HepG2 (cell line): ENCODE data around the gene NUP88. TPM values are rescaled to one million over a fixed set of nuclear protein-coding genes. Genes with fewer than 3 reads are reported as not detected.
A peak's percentile ranks its signal among the peaks of the same experiment; 100 is the strongest.

Source experiments
- BCL6 ChIP-seq: IDR thresholded peaks from 2 replicates; pipeline ENCODE4 v1.6.1; 2016; ENCODE audit warnings: missing genetic modification reagents, missing compliant biosample characterization
- CHD2 ChIP-seq: IDR thresholded peaks from 2 replicates; pipeline ENCODE4 v1.6.1; 2011; ENCODE audit warnings: low read depth, low read length, improper control_type of control experiment
- EP300 ChIP-seq, 3 experiments: sonication (generic) in 1 of 3; formaldehyde crosslinking in 1 of 3; IDR thresholded peaks; 2 replicates each; pipeline versions ENCODE4 v1.5.1 to v1.6.1; 2011 to 2020; ENCODE audit warnings: low read depth in 2 of 3, low read length in 2 of 3, borderline replicate concordance in 1 of 3, improper control_type of control experiment in 1 of 3, mild to moderate bottlenecking in 1 of 3, missing genetic modification reagents in 1 of 3, moderate library complexity in 1 of 3
- FOXK2 ChIP-seq: fragments of 450-650 bp; IDR thresholded peaks from 2 replicates; pipeline ENCODE4 v1.6.1; 2016
- MEIS1 ChIP-seq: sonication (generic); formaldehyde crosslinking; IDR thresholded peaks from 2 replicates; pipeline ENCODE4 v1.9.0; 2021; ENCODE audit warnings: mild to moderate bottlenecking, missing genetic modification reagents, moderate library complexity, borderline replicate concordance
- MLLT10 ChIP-seq: sonication (generic); formaldehyde crosslinking; IDR thresholded peaks from 2 replicates; pipeline ENCODE4 v1.4.0; 2020; ENCODE audit warnings: missing genetic modification reagents
- NR2F6 ChIP-seq, 2 experiments: IDR thresholded peaks; 2 replicates each; pipeline ENCODE4 v1.6.1; 2016; ENCODE audit warnings: antibody characterized with exemption in 1 of 2, mild to moderate bottlenecking in 1 of 2
- ZC3H13 ChIP-seq: sonication (generic); formaldehyde crosslinking; IDR thresholded peaks from 2 replicates; pipeline ENCODE4 v1.8.1; 2023; ENCODE audit warnings: mild to moderate bottlenecking, missing genetic modification reagents, moderate library complexity
- ZFX ChIP-seq: sonication (generic); formaldehyde crosslinking; IDR thresholded peaks from 2 replicates; pipeline ENCODE4 v1.4.0; 2020; ENCODE audit warnings: mild to moderate bottlenecking, low read depth, missing genetic modification reagents, moderate library complexity
- ZNF143 ChIP-seq: sonication (generic); formaldehyde crosslinking; IDR thresholded peaks from 2 replicates; pipeline ENCODE4 v1.4.0; 2020; ENCODE audit warnings: missing genetic modification reagents
- ZNF343 ChIP-seq: sonication (generic); formaldehyde crosslinking; IDR thresholded peaks from 2 replicates; pipeline ENCODE4 v1.4.0; 2020; ENCODE audit warnings: mild to moderate bottlenecking, missing genetic modification reagents
- ZSCAN25 ChIP-seq: sonication (generic); formaldehyde crosslinking; IDR thresholded peaks from 2 replicates; pipeline ENCODE4 v1.8.0; 2022; ENCODE audit warnings: mild to moderate bottlenecking, missing genetic modification reagents
- polyA plus RNA-seq, 8 experiments: library from polyadenylated mRNA; depleted of rRNA in 3 of 8; stranded (reverse) in 7 of 8; unstranded in 1 of 8; fragments of >200 nt; fragmentation: Illumina TruSeq in 4 of 8; extraction: Trizol in 4 of 8; gene quantifications; 2 replicates each; pipeline versions ENCODE4 v1.2.1 to v1.2.3, GENCODE V29; 2011 to 2016; ENCODE audit warnings: low read depth in 4 of 8, missing spikeins in 1 of 8, mixed read lengths in 1 of 8; ENCODE audit not compliant: insufficient read depth in 1 of 8
- total RNA-seq, 5 experiments: library from RNA; depleted of rRNA; stranded (reverse); fragments of >200 nt; fragmentation: Illumina TruSeq; extraction: Trizol; gene quantifications; 2 replicates each; pipeline ENCODE4 v1.2.3, GENCODE V29; 2016; ENCODE audit warnings: low read depth in 1 of 5
- TF ChIP-seq, protein P1 (sequence below): sonication (generic); formaldehyde crosslinking; IDR thresholded peaks from 2 replicates; pipeline ENCODE4 v1.4.0; 2020; ENCODE audit warnings: missing genetic modification reagents
- TF ChIP-seq, protein P2 (sequence below): IDR thresholded peaks from 2 replicates; pipeline ENCODE4 v1.6.1; 2018; ENCODE audit warnings: missing genetic modification reagents, mild to moderate bottlenecking, missing compliant biosample characterization
- TF ChIP-seq, protein P3 (sequence below): sonication (generic); formaldehyde crosslinking; IDR thresholded peaks from 2 replicates; pipeline ENCODE4 v1.4.0; 2020; ENCODE audit warnings: mild to moderate bottlenecking, missing genetic modification reagents
- TF ChIP-seq, protein P4 (sequence below): sonication (generic); formaldehyde crosslinking; IDR thresholded peaks from 2 replicates; pipeline ENCODE4 v1.4.0; 2020; ENCODE audit warnings: missing genetic modification reagents, borderline replicate concordance
- TF ChIP-seq, protein P5 (sequence below): sonication (generic); formaldehyde crosslinking; IDR thresholded peaks from 2 replicates; pipeline ENCODE4 v1.4.0; 2020; ENCODE audit warnings: missing genetic modification reagents
- TF ChIP-seq, protein P6 (sequence below): sonication (generic); formaldehyde crosslinking; IDR thresholded peaks from 2 replicates; pipeline ENCODE4 v1.8.1; 2023; ENCODE audit warnings: mild to moderate bottlenecking, inconsistent platforms, moderate library complexity, missing genetic modification reagents, borderline replicate concordance
- TF ChIP-seq, protein P7 (sequence below): sonication (generic); formaldehyde crosslinking; IDR thresholded peaks from 2 replicates; pipeline ENCODE4 v1.8.1; 2023; ENCODE audit warnings: missing genetic modification reagents, inconsistent platforms, borderline replicate concordance

Gene NUP88
- total and polyA plus RNA-seq, 2 of the 13 experiments (the other 11 are each of a cell fraction or from before 2014, with no cell fraction given) = 48.2 to 130 TPM

DNA sequence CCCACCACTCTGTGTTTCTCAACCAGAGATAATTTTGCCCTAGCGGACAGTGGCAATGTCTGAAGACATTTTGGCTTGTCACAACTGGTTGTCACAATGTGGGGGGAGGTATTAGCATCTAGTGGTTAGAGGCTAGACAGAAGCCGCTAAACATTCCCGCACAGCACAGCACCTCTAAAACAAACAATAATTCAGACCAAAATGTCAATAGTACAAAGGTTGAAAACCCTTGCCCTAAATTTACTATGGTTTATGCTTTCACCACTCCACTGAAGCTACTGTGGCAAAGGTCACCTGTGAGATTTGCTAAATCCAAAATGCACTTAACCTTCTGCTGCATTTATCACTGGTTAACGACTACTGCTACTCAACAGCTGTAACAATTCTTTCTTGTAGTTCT, 14.1 kb downstream of the NUP88 start (continued):
- TF ChIP-seq, protein P1, sequence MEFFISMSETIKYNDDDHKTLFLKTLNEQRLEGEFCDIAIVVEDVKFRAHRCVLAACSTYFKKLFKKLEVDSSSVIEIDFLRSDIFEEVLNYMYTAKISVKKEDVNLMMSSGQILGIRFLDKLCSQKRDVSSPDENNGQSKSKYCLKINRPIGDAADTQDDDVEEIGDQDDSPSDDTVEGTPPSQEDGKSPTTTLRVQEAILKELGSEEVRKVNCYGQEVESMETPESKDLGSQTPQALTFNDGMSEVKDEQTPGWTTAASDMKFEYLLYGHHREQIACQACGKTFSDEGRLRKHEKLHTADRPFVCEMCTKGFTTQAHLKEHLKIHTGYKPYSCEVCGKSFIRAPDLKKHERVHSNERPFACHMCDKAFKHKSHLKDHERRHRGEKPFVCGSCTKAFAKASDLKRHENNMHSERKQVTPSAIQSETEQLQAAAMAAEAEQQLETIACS (CRISPR knock-in tag) = no peak
- TF ChIP-seq EP300 (IDR thresholded peaks at IDR 0.05; ENCODE audit: low read depth in 2 of 2, low read length in 2 of 2) = peak in 1 of 2 experiments; percentile 78; a peak in 2 of 4 replicates
- peak; percentile 46; the same call in 1 of the 2 replicates for TF ChIP-seq EP300 (CRISPR knock-in tag; IDR thresholded peaks at IDR 0.05; ENCODE audit: borderline replicate concordance)
- TF ChIP-seq, protein P2, sequence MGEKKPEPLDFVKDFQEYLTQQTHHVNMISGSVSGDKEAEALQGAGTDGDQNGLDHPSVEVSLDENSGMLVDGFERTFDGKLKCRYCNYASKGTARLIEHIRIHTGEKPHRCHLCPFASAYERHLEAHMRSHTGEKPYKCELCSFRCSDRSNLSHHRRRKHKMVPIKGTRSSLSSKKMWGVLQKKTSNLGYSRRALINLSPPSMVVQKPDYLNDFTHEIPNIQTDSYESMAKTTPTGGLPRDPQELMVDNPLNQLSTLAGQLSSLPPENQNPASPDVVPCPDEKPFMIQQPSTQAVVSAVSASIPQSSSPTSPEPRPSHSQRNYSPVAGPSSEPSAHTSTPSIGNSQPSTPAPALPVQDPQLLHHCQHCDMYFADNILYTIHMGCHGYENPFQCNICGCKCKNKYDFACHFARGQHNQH (CRISPR knock-in tag) = 0 out of 2 replicates have a peak, but pooled peaks have one; percentile 27
- peak; percentile 87 for TF ChIP-seq NR2F6 (IDR thresholded peaks at IDR 0.05)
- TF ChIP-seq NR2F6 (CRISPR knock-in tag; IDR thresholded peaks at IDR 0.05) = peak; percentile 89
- TF ChIP-seq FOXK2 = peak; percentile 47; the same call in 1 of the 2 replicates
- TF ChIP-seq ZSCAN25 (CRISPR knock-in tag) = peak; percentile 53; the same call in 1 of the 2 replicates
- peak; percentile 80 for TF ChIP-seq BCL6 (CRISPR knock-in tag)
- TF ChIP-seq, protein P3, sequence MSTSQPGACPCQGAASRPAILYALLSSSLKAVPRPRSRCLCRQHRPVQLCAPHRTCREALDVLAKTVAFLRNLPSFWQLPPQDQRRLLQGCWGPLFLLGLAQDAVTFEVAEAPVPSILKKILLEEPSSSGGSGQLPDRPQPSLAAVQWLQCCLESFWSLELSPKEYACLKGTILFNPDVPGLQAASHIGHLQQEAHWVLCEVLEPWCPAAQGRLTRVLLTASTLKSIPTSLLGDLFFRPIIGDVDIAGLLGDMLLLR (CRISPR knock-in tag) = no peak
- TF ChIP-seq ZFX (CRISPR knock-in tag) = no peak
- TF ChIP-seq, protein P4, sequence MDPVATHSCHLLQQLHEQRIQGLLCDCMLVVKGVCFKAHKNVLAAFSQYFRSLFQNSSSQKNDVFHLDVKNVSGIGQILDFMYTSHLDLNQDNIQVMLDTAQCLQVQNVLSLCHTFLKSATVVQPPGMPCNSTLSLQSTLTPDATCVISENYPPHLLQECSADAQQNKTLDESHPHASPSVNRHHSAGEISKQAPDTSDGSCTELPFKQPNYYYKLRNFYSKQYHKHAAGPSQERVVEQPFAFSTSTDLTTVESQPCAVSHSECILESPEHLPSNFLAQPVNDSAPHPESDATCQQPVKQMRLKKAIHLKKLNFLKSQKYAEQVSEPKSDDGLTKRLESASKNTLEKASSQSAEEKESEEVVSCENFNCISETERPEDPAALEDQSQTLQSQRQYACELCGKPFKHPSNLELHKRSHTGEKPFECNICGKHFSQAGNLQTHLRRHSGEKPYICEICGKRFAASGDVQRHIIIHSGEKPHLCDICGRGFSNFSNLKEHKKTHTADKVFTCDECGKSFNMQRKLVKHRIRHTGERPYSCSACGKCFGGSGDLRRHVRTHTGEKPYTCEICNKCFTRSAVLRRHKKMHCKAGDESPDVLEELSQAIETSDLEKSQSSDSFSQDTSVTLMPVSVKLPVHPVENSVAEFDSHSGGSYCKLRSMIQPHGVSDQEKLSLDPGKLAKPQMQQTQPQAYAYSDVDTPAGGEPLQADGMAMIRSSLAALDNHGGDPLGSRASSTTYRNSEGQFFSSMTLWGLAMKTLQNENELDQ (CRISPR knock-in tag) = no peak
- no peak for TF ChIP-seq ZNF343
- TF ChIP-seq CHD2 = no peak
- no peak for TF ChIP-seq MLLT10 (CRISPR knock-in tag)
- no peak for TF ChIP-seq ZNF143
- TF ChIP-seq, protein P5, sequence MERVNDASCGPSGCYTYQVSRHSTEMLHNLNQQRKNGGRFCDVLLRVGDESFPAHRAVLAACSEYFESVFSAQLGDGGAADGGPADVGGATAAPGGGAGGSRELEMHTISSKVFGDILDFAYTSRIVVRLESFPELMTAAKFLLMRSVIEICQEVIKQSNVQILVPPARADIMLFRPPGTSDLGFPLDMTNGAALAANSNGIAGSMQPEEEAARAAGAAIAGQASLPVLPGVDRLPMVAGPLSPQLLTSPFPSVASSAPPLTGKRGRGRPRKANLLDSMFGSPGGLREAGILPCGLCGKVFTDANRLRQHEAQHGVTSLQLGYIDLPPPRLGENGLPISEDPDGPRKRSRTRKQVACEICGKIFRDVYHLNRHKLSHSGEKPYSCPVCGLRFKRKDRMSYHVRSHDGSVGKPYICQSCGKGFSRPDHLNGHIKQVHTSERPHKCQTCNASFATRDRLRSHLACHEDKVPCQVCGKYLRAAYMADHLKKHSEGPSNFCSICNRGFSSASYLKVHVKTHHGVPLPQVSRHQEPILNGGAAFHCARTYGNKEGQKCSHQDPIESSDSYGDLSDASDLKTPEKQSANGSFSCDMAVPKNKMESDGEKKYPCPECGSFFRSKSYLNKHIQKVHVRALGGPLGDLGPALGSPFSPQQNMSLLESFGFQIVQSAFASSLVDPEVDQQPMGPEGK (CRISPR knock-in tag) = peak; percentile 62
- TF ChIP-seq, protein P6, sequence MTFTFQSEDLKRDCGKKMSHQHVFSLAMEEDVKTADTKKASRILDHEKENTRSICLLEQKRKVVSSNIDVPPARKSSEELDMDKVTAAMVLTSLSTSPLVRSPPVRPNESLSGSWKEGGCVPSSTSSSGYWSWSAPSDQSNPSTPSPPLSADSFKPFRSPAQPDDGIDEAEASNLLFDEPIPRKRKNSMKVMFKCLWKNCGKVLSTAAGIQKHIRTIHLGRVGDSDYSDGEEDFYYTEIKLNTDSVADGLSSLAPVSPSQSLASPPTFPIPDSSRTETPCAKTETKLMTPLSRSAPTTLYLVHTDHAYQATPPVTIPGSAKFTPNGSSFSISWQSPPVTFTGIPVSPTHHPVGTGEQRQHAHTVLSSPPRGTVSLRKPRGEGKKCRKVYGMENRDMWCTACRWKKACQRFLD (CRISPR knock-in tag) = no peak
- TF ChIP-seq, protein P7, sequence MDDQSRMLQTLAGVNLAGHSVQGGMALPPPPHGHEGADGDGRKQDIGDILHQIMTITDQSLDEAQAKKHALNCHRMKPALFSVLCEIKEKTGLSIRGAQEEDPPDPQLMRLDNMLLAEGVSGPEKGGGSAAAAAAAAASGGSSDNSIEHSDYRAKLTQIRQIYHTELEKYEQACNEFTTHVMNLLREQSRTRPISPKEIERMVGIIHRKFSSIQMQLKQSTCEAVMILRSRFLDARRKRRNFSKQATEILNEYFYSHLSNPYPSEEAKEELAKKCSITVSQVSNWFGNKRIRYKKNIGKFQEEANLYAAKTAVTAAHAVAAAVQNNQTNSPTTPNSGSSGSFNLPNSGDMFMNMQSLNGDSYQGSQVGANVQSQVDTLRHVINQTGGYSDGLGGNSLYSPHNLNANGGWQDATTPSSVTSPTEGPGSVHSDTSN (CRISPR knock-in tag) = no peak
- 0 out of 2 replicates have a peak, but pooled peaks have one; percentile 51 for TF ChIP-seq MEIS1 (CRISPR knock-in tag)
- no peak for TF ChIP-seq ZC3H13 (CRISPR knock-in tag)
